GM12878 (cell line): ENCODE measurements around the gene AVL9. TPM values are rescaled to one million over a fixed set of nuclear protein-coding genes. Genes with fewer than 3 reads are reported as not detected.
"Not testable (repeated sequence)": the region's sequence is repeated elsewhere in the genome, so short reads cannot be mapped to it uniquely, and the experiment has no call there.

ENCODE experiments used
- ATAC-seq: fragments of 200-7000 bp; cut with Tn5 transposase; 3 replicates; pipeline ENCODE4 v1.9.1; 2020; ENCODE audit warnings: mild to moderate bottlenecking, moderate library complexity
- BruUV-seq: library from RNA; stranded (reverse); fragments of 400-500 nt; replicated peaks from 2 replicates; lab custom pipeline; 2021; lab: Mats Ljungman, UMichigan
- CTCF ChIA-PET: fragments of 300-600 bp; sonication (Branson Sonifier 250); formaldehyde crosslinking; extraction: SDS; loops from one replicate; lab custom pipeline; 2021; ENCODE audit warnings: inconsistent platforms; lab: Yijun Ruan, JAX
- POLR2A ChIA-PET: fragments of 350-600 bp; formaldehyde crosslinking; extraction: SDS; loops from one replicate; lab custom pipeline; 2021; ENCODE audit warnings: inconsistent platforms; lab: Charles Lee
- RAD21 ChIA-PET: fragments of 300-600 bp; sonication (Branson Sonifier 250); formaldehyde crosslinking; loops from one replicate; lab custom pipeline; 2023; ENCODE audit warnings: antibody characterized with exemption; ENCODE audit not compliant: unreplicated experiment; lab: Charles Lee
- SMC1A ChIA-PET: fragments of 300-600 bp; sonication (Branson Sonifier 250); formaldehyde crosslinking; loops from one replicate; lab custom pipeline; 2023; ENCODE audit not compliant: unreplicated experiment, uncharacterized antibody; lab: Charles Lee
- DNase-seq: peaks from one replicate; pipeline ENCODE4 v3.0.0-alpha.2; 2011; ENCODE audit warnings: low read depth, low spot score
- FAIRE-seq: peaks from 3 replicates; lab custom pipeline; 2011; peaks lifted over from hg19 to GRCh38; lab: Jason Lieb, UNC
- H2AFZ ChIP-seq: 2 replicates; pipeline ENCODE4 v1.6.0; 2011; ENCODE audit warnings: low read depth, low read length, control low read depth; ENCODE audit not compliant: control insufficient read depth
- H3K27ac ChIP-seq: 2 replicates; pipeline ENCODE4 v1.5.1; 2011; ENCODE audit warnings: control low read depth; ENCODE audit not compliant: control insufficient read depth, insufficient read depth
- H3K27me3 ChIP-seq, 2 experiments: replicated peaks in 1 of 2; 2 replicates each; pipeline versions ENCODE4 v1.6.0 to v1.6.1; 2011; ENCODE audit warnings: low read length in 1 of 2; ENCODE audit not compliant: control insufficient read depth in 2 of 2, insufficient read depth in 2 of 2
- H3K36me3 ChIP-seq, 2 experiments: 2 replicates each; pipeline ENCODE4 v1.5.1; 2011; ENCODE audit warnings: low read length in 1 of 2; ENCODE audit not compliant: control insufficient read depth in 2 of 2, insufficient read depth in 2 of 2
- H3K4me1 ChIP-seq: 2 replicates; pipeline ENCODE4 v1.6.1; 2011; ENCODE audit warnings: mild to moderate bottlenecking, low read length, moderate library complexity, mixed read lengths; ENCODE audit not compliant: control insufficient read depth, insufficient read depth
- H3K4me2 ChIP-seq: 2 replicates; pipeline ENCODE4 v1.6.0; 2011; ENCODE audit warnings: control low read depth; ENCODE audit not compliant: control insufficient read depth, insufficient read depth
- H3K4me3 ChIP-seq: fragments of 200-600 bp; sonication (generic); 2 replicates; pipeline ENCODE4 v1.5.1; 2016
- H3K79me2 ChIP-seq: 2 replicates; pipeline ENCODE4 v1.6.0; 2011; ENCODE audit warnings: low read length; ENCODE audit not compliant: control insufficient read depth, insufficient read depth
- H3K9ac ChIP-seq: 2 replicates; pipeline ENCODE4 v1.8.0; 2011; ENCODE audit warnings: low read length, control low read depth, mixed read lengths; ENCODE audit not compliant: control insufficient read depth, insufficient read depth
- H3K9me3 ChIP-seq: replicated peaks from 3 replicates; pipeline ENCODE4 v1.5.1; 2011; ENCODE audit warnings: mild to moderate bottlenecking, low read length; ENCODE audit not compliant: control insufficient read depth, insufficient read depth
- H4K20me1 ChIP-seq: 2 replicates; pipeline ENCODE4 v1.6.0; 2011; ENCODE audit not compliant: control insufficient read depth, insufficient read depth
- EP300 ChIP-seq, 2 experiments: fragments of 150-350 bp in 1 of 2; IDR thresholded peaks; 2 replicates each; pipeline ENCODE4 v1.6.1; 2011 to 2012; ENCODE audit warnings: low read depth in 2 of 2, low read length in 2 of 2, borderline replicate concordance in 1 of 2, improper control_type of control experiment in 1 of 2, inconsistent platforms in 1 of 2; ENCODE audit not compliant: control insufficient read depth in 1 of 2
- GABPA ChIP-seq: IDR thresholded peaks from 2 replicates; pipeline ENCODE4 v1.6.1; 2014; ENCODE audit warnings: antibody characterized with exemption, low read depth, mild to moderate bottlenecking, inconsistent platforms
- KAT2A ChIP-seq: conservative IDR thresholded peaks from 2 replicates; pipeline ENCODE4 v1.6.1; 2011; ENCODE audit warnings: low read depth, low read length; ENCODE audit not compliant: control insufficient read depth
- MTA2 ChIP-seq: fragments of 450-650 bp; IDR thresholded peaks from 2 replicates; pipeline ENCODE4 v1.6.1; 2016; ENCODE audit warnings: low read depth, mild to moderate bottlenecking, moderate library complexity
- POLR2AphosphoS5 ChIP-seq: IDR thresholded peaks from 2 replicates; pipeline ENCODE4 v1.6.1; 2011; ENCODE audit warnings: mild to moderate bottlenecking, low read length, inconsistent platforms
- RBBP5 ChIP-seq: fragments of 200-600 bp; sonication (generic); conservative IDR thresholded peaks from 2 replicates; pipeline ENCODE4 v1.6.1; 2016
- SMAD1 ChIP-seq: fragments of 450-650 bp; IDR thresholded peaks from 2 replicates; pipeline ENCODE4 v1.6.1; 2018; ENCODE audit warnings: mild to moderate bottlenecking, low read depth; ENCODE audit not compliant: partially characterized antibody
- SUZ12 ChIP-seq: fragments of 200-600 bp; sonication (generic); IDR thresholded peaks from one replicate; pipeline ENCODE4 v1.6.1; 2018; ENCODE audit warnings: antibody characterized with exemption, mild to moderate bottlenecking; ENCODE audit not compliant: unreplicated experiment
- ZBED1 ChIP-seq: IDR thresholded peaks from 2 replicates; pipeline ENCODE4 v1.6.1; 2016; ENCODE audit warnings: borderline replicate concordance
- ZNF217 ChIP-seq: fragments of 450-650 bp; IDR thresholded peaks from 2 replicates; pipeline ENCODE4 v1.6.1; 2017; ENCODE audit warnings: antibody characterized with exemption, mild to moderate bottlenecking
- WGBS: methylation state at CpG from one replicate; pipeline ENCODE4 v1.1.6; 2016; ENCODE audit warnings: low lambda C conversion rate; ENCODE audit not compliant: insufficient replicate concordance, insufficient coverage; ENCODE audit errors: missing lambda C conversion rate; 5-methylcytosine and 5-hydroxymethylcytosine counted together
- in situ Hi-C: fragments of 300-500 bp; cut with MboI; formaldehyde crosslinking; loops from 9 replicates; pipeline ENCODE4 v1.14.3; 2018; ENCODE audit warnings: mixed read lengths
- intact Hi-C: fragments of 100-400 bp; cut with micrococcal nuclease; formaldehyde crosslinking; loops from one replicate; pipeline ENCODE4 v1.14.2; 2022; ENCODE audit not compliant: unreplicated experiment
- polyA plus RNA-seq, 11 experiments: library from polyadenylated mRNA; depleted of rRNA in 4 of 11; unstranded in 6 of 11; stranded (reverse) in 5 of 11; fragments of >200 nt; fragmentation: Nextera tagmentation in 4 of 11; fragmentation: Illumina TruSeq in 1 of 11; extraction: Ambion mirVana in 4 of 11; extraction: Trizol in 1 of 11; gene quantifications; 1 replicate in 1 of 11; 2 replicates in 10 of 11; pipeline versions ENCODE4 v1.2.1 to v1.2.3, GENCODE V29; 2011 to 2016; ENCODE audit warnings: inconsistent platforms in 2 of 11, missing spikeins in 2 of 11, low read depth in 1 of 11
- total RNA-seq, 4 experiments: library from RNA; depleted of rRNA in 3 of 4; stranded (reverse); fragments of >200 nt in 3 of 4; fragmentation: Illumina TruSeq in 1 of 4; extraction: Trizol in 1 of 4; gene quantifications; 2 replicates each; pipeline versions ENCODE4 v1.2.1 to v1.2.3, GENCODE V29; 2013 to 2021

AVL9 gene
- total and polyA plus RNA-seq, 10 of the 15 experiments (the other 5 are each of a cell fraction or from before 2014, with no cell fraction given): 4.5 to 41.6 (median 20.1) TPM

GRCh38 chr7:32462977-32463376 lies 32.3 kb upstream of the AVL9 start:
- WGBS: 72% methylated on average over 1 of the region's 1 CpG
- Histone ChIP-seq H3K4me2 (no peak overlapping the region), H3K27me3 (no peaks in the 10 kb centered on the region), H3K9me3 (no peaks in the 10 kb centered on the region), H2AFZ (no peak overlapping the region), H3K4me1 (no peaks in the 10 kb centered on the region), H3K27ac (no peak overlapping the region), H3K4me3 (no peak overlapping the region), H3K36me3 (no peaks in the 10 kb centered on the region), H4K20me1 (no peaks in the 10 kb centered on the region), H3K9ac (no peak overlapping the region), H3K79me2 (no peaks in the 10 kb centered on the region)
- no peak for DNase-seq
- no TSS peak for BruUV-seq
- intact Hi-C loops: no loop called here
- ChIA-PET RAD21 (no interaction called here), CTCF (interaction anchor here (0.7 kb wide), 1 partner anchor 720 kb away, joined by 3 read pairs; no protein-coding TSS in a partner anchor), SMC1A (no interaction called here), POLR2A (no interaction called here)
- in situ Hi-C loops: no loop called here
- FAIRE-seq: no peak
- no peak for ATAC-seq
- TF ChIP-seq SUZ12 (no peak), POLR2AphosphoS5 (no peak), EP300 (IDR thresholded peaks at IDR 0.05; ENCODE audit: borderline replicate concordance in 1 of 2, control insufficient read depth in 1 of 2, low read depth in 2 of 2, low read length in 2 of 2) (no peak), ZBED1 (no peak), MTA2 (no peak), SMAD1 (no peak), KAT2A (no peak), ZNF217 (no peak), RBBP5 (no peak), GABPA (no peak)

- WGBS: 55% methylated on average over 18 of the region's 30 CpGs
- H3K27ac ChIP-seq, POLR2A ChIA-PET, intact Hi-C loops, H4K20me1 ChIP-seq, FAIRE-seq, ATAC-seq, H3K36me3 ChIP-seq, H3K4me2 ChIP-seq, H3K9me3 ChIP-seq, in situ Hi-C loops, H2AFZ ChIP-seq, RAD21 ChIA-PET, H3K27me3 ChIP-seq, H3K4me3 ChIP-seq, SMC1A ChIA-PET, H3K79me2 ChIP-seq, DNase-seq, H3K9ac ChIP-seq, CTCF ChIA-PET, BruUV-seq, H3K4me1 ChIP-seq: not testable (repeated sequence)
Measured at GRCh38 chr7:32464641-32465416, 30.5 kb upstream of the AVL9 start.

GRCh38 chr7:32470004-32470403 lies 25.3 kb upstream of the AVL9 start:
- ATAC-seq, H3K27me3 ChIP-seq, H2AFZ ChIP-seq, CTCF ChIA-PET, H3K27ac ChIP-seq, H3K9ac ChIP-seq, H3K9me3 ChIP-seq, intact Hi-C loops, FAIRE-seq, H3K4me1 ChIP-seq, in situ Hi-C loops, H3K79me2 ChIP-seq, DNase-seq, SMC1A ChIA-PET, BruUV-seq, H3K4me2 ChIP-seq, RAD21 ChIA-PET, H4K20me1 ChIP-seq, H3K4me3 ChIP-seq, POLR2A ChIA-PET, H3K36me3 ChIP-seq: not testable (repeated sequence)
- WGBS: 100% methylated on average over 1 of the region's 2 CpGs
